Stimulated activated CD8-positive, alpha-beta memory T cell treated with anti-CD3 and anti-CD28 coated beads, Interleukin-4, amount 100 ng/mL, for 24 hours (primary cell): ENCODE results near the gene WDR35.

ENCODE experiments used
- DNase-seq: peaks from one replicate; pipeline ENCODE4 v3.0.0-alpha.2; 2020; ENCODE audit warnings: low read depth

Gene WDR35

GRCh38 chr2:20011276-20012031 is 21.5 kb upstream of the WDR35 start:
- no peak for DNase-seq

DNA sequence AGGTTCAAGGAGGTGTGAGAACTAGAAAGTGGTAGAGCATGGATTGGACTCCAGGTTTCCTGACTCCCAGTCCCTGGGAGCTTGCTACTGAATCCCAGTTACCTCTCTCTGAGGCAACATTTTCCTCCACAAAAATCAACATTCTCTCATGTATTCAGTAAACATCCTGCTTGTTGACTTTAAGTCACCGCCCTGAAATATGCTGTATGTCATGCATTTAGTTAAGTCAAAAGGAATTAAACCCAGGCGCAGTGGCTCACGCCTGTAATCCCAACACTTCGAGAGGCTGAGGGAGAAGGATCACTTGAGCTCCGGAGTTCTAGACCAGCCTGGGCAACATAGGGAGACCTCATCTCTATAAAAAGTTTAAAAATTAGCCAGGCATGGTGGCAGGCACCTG is 18.8 kb upstream of the WDR35 start:
- no peak for DNase-seq

DNA sequence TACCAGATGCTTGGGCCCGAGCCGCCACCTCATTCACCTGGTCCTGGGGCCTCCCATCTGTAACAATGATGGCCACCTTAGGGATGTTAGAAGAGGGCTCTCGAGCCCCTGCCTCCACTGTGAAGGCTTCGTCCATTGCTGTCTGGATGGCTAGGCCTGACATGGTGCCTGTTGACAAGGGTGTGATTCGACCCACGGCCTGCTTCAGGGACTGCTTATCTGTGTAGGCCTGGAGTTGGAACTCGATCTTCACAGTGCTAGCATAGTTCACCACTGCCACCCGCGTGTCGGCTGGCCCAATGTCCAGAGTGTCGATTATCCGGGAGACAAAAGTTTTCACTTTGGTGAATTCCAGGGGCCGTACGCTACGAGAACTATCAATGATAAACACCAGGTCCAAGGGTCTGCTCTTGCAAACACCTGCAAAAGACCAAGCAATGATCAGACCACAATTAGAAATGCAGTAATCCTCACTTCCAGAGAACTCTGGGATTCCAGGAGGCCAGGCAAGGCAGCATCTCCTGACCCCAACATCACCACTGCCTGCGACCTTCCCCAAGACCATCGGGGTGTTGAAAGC is 16.1 kb upstream of the WDR35 start:
- DNase-seq, result no peak

- no peak for DNase-seq
Observed at GRCh38 chr2:20005067-20005627, 15.2 kb upstream of the WDR35 start.

GRCh38 chr2:20001361-20001863 is 11.5 kb upstream of the WDR35 start:
- no peak for DNase-seq

DNA sequence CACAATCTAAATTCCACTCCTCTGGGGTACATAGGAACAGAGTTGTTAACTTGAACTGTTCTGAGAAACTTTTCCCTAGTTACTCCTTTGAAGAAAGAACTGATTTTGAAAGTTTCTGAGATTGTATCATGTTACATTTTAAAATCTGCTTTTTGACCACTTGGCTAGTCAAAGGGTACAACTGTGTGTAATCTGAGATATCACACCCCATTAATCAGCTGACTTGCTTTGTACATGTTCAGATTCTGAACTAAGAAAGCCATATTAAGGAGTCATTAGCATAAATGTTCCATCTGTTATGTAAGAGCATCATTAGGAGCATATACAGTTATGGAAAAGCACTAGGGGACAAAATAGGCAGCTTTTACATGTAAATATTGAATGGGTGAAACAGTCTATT is 3.8 kb upstream of the WDR35 start:
- DNase-seq, result no peak

DNA sequence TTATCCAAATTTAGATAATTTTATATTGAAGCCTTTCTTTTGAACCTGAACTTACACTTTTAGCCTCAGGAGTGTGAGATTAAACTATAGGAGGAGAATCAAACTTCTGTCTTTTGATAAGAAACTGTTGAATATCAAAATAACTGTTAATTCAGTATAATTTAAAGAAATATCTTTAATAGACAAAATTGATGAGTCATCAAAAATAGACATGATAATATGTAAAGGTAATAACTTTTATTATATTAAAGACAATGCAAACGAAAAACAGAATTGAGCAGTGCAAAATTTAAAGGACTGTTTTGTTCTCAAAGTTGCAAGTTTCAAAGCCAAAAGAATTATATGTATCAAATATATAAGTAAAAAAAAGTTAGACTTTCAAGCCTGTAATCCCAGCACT is 2.0 kb upstream of the WDR35 start:
- DNase-seq, result no peak

DNA sequence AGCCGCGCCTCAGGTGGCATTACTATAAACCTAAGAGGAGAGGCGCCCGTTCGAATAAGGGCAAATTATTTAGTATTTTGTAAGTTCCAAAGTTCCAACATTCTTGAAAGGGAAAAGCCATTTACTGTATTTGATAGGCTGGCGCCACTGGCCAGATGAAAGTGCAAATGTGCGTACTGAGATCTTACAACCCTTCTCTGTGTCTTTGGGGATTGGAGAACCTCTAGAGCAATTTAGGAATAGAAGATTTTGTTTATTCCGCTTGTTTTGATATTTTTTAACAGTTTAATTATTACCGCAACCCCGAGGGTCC is 467 bp upstream of the WDR35 start:
- DNase-seq, result no peak

GRCh38 chr2:19989342-19989666 is 601 bp downstream of the WDR35 start:
- no peak for DNase-seq

- DNase-seq, result no peak
Observed at GRCh38 chr2:19988600-19988999, 1.3 kb downstream of the WDR35 start.

DNA sequence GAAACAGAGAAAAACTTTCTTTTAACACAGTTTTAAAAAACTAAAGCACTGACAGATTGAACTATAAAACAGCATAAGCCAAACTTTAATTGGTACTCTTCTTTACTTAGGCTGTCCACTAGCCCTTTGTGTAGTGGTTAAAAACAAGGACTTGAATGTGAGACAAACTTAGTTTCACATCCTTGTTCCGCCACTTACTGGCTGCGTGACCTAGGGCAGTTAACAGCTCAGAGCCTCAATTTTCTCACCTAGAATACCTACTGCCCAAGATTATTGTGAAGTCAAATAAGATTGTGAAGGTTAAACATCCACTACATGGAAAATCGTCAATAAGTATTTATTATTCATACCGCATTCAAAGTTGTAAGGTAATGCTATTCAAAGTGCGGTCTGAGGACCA is 2.0 kb downstream of the WDR35 start:
- no peak for DNase-seq

GRCh38 chr2:19982268-19982667 is 7.6 kb downstream of the WDR35 start:
- DNase-seq, result no peak

- DNase-seq, result no peak
Observed at GRCh38 chr2:19979932-19980331, 10.0 kb downstream of the WDR35 start.

DNA sequence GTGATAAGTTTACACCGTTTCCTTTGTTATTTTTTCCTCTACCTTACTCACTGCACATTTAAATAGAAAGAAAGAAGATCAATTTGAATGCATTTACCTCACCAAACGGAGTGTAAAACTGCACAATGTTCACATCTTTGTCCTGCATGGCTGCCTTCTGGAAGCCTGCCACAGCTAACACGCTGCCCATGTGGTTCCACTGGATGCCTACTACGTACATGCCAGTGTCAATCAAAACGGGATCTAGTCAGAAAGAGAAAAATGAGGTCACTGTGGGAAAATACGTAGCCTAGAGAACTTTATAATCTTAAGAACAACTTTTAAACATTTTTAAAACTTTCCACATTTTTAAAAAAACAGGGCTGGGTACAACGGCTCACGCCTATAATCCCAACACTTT is 16.4 kb downstream of the WDR35 start:
- DNase-seq, result no peak

GRCh38 chr2:19971691-19972090 is 18.2 kb downstream of the WDR35 start:
- DNase-seq, result no peak

GRCh38 chr2:19963386-19963785 is 26.5 kb downstream of the WDR35 start:
- no peak for DNase-seq

- peak; percentile 7 for DNase-seq
Observed at GRCh38 chr2:19955544-19956422, 34.1 kb downstream of the WDR35 start.

DNA sequence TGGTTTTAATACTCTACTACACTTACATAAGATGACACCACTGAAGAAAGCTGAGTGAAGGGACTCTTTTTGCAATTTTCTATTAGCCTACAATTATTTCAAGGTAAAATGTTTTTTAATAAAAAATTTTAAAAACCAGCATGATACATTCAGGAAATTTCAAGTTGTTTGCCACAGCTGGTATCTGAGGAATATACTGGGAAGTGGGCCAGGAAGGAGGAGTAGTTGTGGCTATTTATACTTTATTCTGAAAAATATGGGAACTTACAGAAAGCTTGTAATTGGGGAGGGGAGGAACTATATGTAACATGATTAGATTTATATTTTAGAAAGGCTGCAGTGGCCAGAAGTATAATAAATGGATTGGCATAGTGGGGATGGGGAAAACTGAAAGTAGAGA is 40.8 kb downstream of the WDR35 start:
- DNase-seq, result no peak

DNA sequence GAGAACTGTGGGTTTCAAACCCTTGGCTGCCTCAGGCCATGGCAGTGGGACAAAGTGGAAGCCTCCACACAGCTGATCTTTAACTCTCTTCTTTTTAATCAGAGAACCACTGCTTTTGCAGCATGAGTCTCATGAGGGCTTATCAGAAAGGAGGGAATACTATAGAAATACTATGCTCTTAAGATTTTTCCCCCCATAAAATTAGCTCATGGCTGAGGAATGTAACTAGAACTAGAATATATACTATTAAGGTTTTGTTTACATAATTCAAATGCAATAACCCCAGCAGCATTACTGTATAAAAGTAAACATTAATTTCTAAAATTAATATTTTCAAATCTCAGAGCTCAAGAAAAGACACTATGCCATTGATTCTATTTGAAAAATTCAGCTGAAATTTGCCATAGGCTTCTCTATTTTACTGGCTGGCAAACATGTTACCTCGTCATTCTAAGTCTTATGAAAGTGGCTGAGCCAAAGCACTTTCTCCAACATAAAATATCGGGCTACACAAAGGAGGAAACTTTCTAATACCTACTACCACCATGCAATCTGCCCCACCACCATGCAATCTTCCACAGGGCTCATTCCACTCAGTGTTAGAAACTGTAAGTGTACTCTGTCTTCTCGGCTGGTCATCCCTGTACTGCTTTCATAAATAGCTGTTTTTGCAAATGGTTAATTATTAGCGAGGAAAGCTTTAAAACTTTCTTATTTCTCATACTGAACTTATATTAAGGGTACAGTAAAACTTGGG is 42.5 kb downstream of the WDR35 start:
- DNase-seq, result no peak

DNA sequence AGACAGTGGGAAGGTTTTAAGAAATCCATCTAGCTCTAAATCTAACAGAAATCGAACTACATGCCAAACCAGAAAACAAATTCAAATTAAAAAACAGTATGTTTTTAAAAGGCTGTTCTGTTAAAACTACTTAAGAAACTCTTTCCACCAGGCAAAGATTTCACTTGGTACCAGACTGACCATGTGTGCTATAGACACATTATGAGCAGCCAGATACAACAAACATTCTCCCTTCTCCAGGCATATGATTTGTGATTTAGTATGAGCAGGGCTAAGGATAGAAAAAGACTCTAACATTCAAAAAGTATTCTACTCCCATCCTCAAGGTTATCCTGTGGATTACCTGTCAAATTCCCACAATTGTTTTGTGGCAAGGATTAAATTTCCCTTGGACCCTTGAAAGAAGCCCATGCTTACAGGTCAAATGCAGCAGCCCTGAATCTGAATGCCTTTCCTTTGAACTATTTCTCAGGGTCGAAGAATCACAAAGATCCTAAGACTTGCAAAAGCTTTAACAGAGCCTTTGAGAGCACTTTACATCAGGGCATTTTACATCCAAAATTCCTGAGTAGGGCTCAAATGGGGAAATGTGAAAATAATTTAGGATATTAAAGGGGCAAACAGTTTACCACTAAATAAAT is 45.6 kb downstream of the WDR35 start:
- DNase-seq, result no peak

DNA sequence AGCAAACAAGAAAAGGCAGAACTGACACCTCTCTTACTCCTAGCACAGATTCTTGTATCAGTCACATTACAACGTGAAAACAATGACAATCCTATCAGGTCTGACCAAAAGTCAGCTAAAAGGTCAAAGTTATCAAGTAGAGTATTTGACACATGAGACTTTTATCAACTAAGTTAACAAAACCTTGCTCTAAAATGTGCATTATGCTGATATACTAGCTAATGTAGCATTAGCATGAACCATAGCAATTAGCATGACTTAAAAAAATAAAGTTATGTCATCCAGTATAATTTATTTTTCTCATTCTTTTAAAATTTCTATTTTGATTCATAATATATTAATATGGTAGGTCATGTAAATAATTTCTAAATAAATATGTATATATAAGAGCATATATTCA is 46.7 kb downstream of the WDR35 start:
- DNase-seq, result no peak

DNA sequence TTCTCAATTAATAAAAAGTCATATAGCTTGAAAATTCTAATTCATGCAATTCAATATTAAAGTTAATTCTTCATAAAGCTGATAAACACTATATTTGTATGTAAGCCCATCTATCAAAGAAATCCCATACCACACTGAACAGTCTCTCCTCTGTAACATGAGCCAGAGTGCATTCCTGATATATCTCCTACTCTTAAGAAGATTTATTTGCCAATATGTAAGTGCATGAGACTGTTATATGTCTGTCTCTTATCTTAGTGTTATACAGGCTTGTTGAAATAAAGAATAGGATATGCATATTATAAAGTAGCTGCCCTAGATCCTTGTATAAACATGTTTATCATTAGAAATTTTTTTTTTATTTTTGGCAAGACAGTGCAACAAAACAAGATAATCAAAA is 47.7 kb downstream of the WDR35 start:
- no peak for DNase-seq
